HFFc6 (cell line): ENCODE data around the gene USP50. TPM values are rescaled to one million over a fixed set of nuclear protein-coding genes. Genes with fewer than 3 reads are reported as not detected.

ENCODE experiments used
- DNase-seq: peaks from one replicate; pipeline ENCODE4 v3.0.0-alpha.2; 2018
- H3K27ac Mint-ChIP-seq: 2 replicates; pipeline ENCODE4 v1.8.0; 2020; ENCODE audit warnings: mild to moderate bottlenecking, mixed read lengths
- H3K27me3 Mint-ChIP-seq: 2 replicates; pipeline ENCODE4 v1.8.0; 2021; ENCODE audit warnings: mild to moderate bottlenecking, moderate library complexity, mixed read lengths; ENCODE audit not compliant: insufficient read depth
- H3K36me3 Mint-ChIP-seq: 2 replicates; pipeline ENCODE4 v1.8.0; 2021; ENCODE audit warnings: low read depth, mixed read lengths
- H3K4me1 Mint-ChIP-seq: 2 replicates; pipeline ENCODE4 v1.8.0; 2020; ENCODE audit warnings: low read depth, mixed read lengths
- H3K4me3 Mint-ChIP-seq: 2 replicates; pipeline ENCODE4 v1.8.0; 2020; ENCODE audit warnings: mild to moderate bottlenecking, moderate library complexity, mixed read lengths
- H3K9me3 Mint-ChIP-seq: 2 replicates; pipeline ENCODE4 v1.8.0; 2020; ENCODE audit warnings: mild to moderate bottlenecking, mixed read lengths
- CTCF ChIP-seq: fragments of 200-600 bp; sonication (generic); IDR thresholded peaks from 2 replicates; pipeline ENCODE4 v1.5.0; 2021; ENCODE audit warnings: antibody characterized with exemption, mild to moderate bottlenecking
- long read RNA-seq: library from polyadenylated mRNA; unstranded; transcript quantifications from one replicate; pipeline ENCODE4 v2.0.0, GENCODE V29; 2019
- total RNA-seq, 6 experiments: library from RNA; stranded (reverse); fragmentation: NEBNext Ultra II Directional; extraction: Animal tissue kit (Norgen Biotek cat#: 25700); gene quantifications; 2 replicates in 1 of 6; 3 replicates in 5 of 6; pipeline ENCODE4 v1.2.3, GENCODE V29; 2021

The USP50 gene
- under 1 TPM in 1 of 6 experiments, not detected in 5; 0.25 TPM for total RNA-seq
- long read RNA-seq: 0 reads

- no peaks in the 10 kb centered on the region for H3K9me3 Mint-ChIP-seq
- H3K4me1 Mint-ChIP-seq: peaks cover 25% of the 10 kb centered on the region
- no peak for DNase-seq
- no peak for TF ChIP-seq CTCF
- H3K27ac Mint-ChIP-seq: no peak within 1 kb of the TSS
- H3K36me3 Mint-ChIP-seq: no peaks in the 10 kb centered on the region
- no peak within 1 kb of the TSS for H3K4me3 Mint-ChIP-seq
- H3K27me3 Mint-ChIP-seq: peaks cover 4% of the 10 kb centered on the region
Observed at GRCh38 chr15:50546566-50546965, at the start of gene USP50. Gene USP50 (minus strand): TSS chr15:50546666. CDS start chr15:50546525, 141 bp downstream.

GRCh38 chr15:50594311-50594710 is 47.8 kb upstream of the USP50 start:
- H3K4me3 Mint-ChIP-seq: no peak overlapping the region
- H3K9me3 Mint-ChIP-seq: no peaks in the 10 kb centered on the region
- TF ChIP-seq CTCF: no peak
- H3K27ac Mint-ChIP-seq: no peak overlapping the region
- H3K27me3 Mint-ChIP-seq: no peaks in the 10 kb centered on the region; the same call in 1 of the 2 replicates
- peaks cover 38% of the 10 kb centered on the region for H3K36me3 Mint-ChIP-seq
- no peak for DNase-seq
- H3K4me1 Mint-ChIP-seq: peaks cover 7% of the 10 kb centered on the region

- Mint-ChIP-seq H3K4me3 (no peak overlapping the region), H3K4me1 (peaks cover 7% of the 10 kb centered on the region), H3K36me3 (peaks cover 36% of the 10 kb centered on the region), H3K9me3 (no peaks in the 10 kb centered on the region), H3K27me3 (no peaks in the 10 kb centered on the region; the same call in 1 of the 2 replicates), H3K27ac (no peak overlapping the region)
- no peak for DNase-seq
- no peak for TF ChIP-seq CTCF
Observed at GRCh38 chr15:50593761-50594160, 47.3 kb upstream of the USP50 start.

GRCh38 chr15:50590288-50590687 is 43.8 kb upstream of the USP50 start:
- Mint-ChIP-seq H3K4me3 (no peak overlapping the region), H3K27me3 (no peaks in the 10 kb centered on the region; the same call in 1 of the 2 replicates), H3K27ac (no peak overlapping the region), H3K36me3 (peaks cover 26% of the 10 kb centered on the region), H3K4me1 (no peaks in the 10 kb centered on the region), H3K9me3 (no peaks in the 10 kb centered on the region)
- no peak for TF ChIP-seq CTCF
- no peak for DNase-seq

- Mint-ChIP-seq H3K9me3 (no peaks in the 10 kb centered on the region), H3K27me3 (no peaks in the 10 kb centered on the region; the same call in 1 of the 2 replicates), H3K4me1 (no peaks in the 10 kb centered on the region), H3K27ac (no peak overlapping the region), H3K36me3 (peaks cover 18% of the 10 kb centered on the region), H3K4me3 (no peak overlapping the region)
- TF ChIP-seq CTCF: no peak
- no peak for DNase-seq
Observed at GRCh38 chr15:50577492-50577891, 31.0 kb upstream of the USP50 start.
